H9 (cell line): ENCODE data around the gene DSTN. TPM values are rescaled to one million over a fixed set of nuclear protein-coding genes. Genes with fewer than 3 reads are reported as not detected.
A peak's percentile ranks its signal among the peaks of the same experiment; 100 is the strongest.

Experiments
- DNase-seq: peaks from one replicate; pipeline ENCODE4 v3.0.0-alpha.2; 2017
- H2AFZ ChIP-seq: one replicate; pipeline ENCODE4 v1.6.1; 2013; ENCODE audit warnings: mild to moderate bottlenecking, low read length, control low read depth, moderate library complexity
- H2AK5ac ChIP-seq: 2 replicates; pipeline ENCODE4 v1.6.1; 2013; ENCODE audit warnings: low read length, control low read depth, mixed read lengths; ENCODE audit not compliant: insufficient read length
- H2BK120ac ChIP-seq: one replicate; pipeline ENCODE4 v1.6.1; 2013; ENCODE audit warnings: low read depth, mild to moderate bottlenecking, low read length, control low read depth, inconsistent platforms; ENCODE audit not compliant: poor library complexity, severe bottlenecking
- H2BK12ac ChIP-seq: 2 replicates; pipeline ENCODE4 v1.6.1; 2013; ENCODE audit warnings: low read length, control low read depth, mixed read lengths, low read depth; ENCODE audit not compliant: insufficient read length
- H2BK15ac ChIP-seq: 2 replicates; pipeline ENCODE4 v1.6.1; 2013; ENCODE audit warnings: low read depth, low read length, control low read depth
- H2BK20ac ChIP-seq: one replicate; pipeline ENCODE4 v1.6.1; 2013; ENCODE audit warnings: low read depth, mild to moderate bottlenecking, low read length, control low read depth, inconsistent platforms; ENCODE audit not compliant: poor library complexity, severe bottlenecking
- H2BK5ac ChIP-seq: 2 replicates; pipeline ENCODE4 v1.6.1; 2013; ENCODE audit warnings: low read length, control low read depth, mixed read lengths; ENCODE audit not compliant: insufficient read length
- H3K14ac ChIP-seq: 2 replicates; pipeline ENCODE4 v1.6.1; 2013; ENCODE audit warnings: low read length, control low read depth; ENCODE audit not compliant: insufficient read depth
- H3K18ac ChIP-seq: 2 replicates; pipeline ENCODE4 v1.6.1; 2013; ENCODE audit warnings: low read depth, mild to moderate bottlenecking, mixed read lengths, low read length, control low read depth; ENCODE audit not compliant: insufficient read length
- H3K23ac ChIP-seq: 2 replicates; pipeline ENCODE4 v1.6.1; 2013; ENCODE audit warnings: low read length, control low read depth, mixed read lengths, low read depth; ENCODE audit not compliant: insufficient read length
- H3K23me2 ChIP-seq: 2 replicates; pipeline ENCODE4 v1.6.1; 2013; ENCODE audit warnings: low read depth, mild to moderate bottlenecking, mixed read lengths, low read length, control low read depth; ENCODE audit not compliant: insufficient read length, poor library complexity, severe bottlenecking
- H3K27ac ChIP-seq: 2 replicates; pipeline ENCODE4 v1.5.1; 2013; ENCODE audit warnings: low read length, control low read depth, mixed read lengths, low read depth; ENCODE audit not compliant: insufficient read length
- H3K27me3 ChIP-seq: 2 replicates; pipeline ENCODE4 v1.6.1; 2013; ENCODE audit warnings: low read length, control low read depth, inconsistent platforms; ENCODE audit not compliant: insufficient read depth
- H3K4ac ChIP-seq: 2 replicates; pipeline ENCODE4 v1.6.1; 2013; ENCODE audit warnings: low read depth, mild to moderate bottlenecking, control low read depth, inconsistent platforms, low read length, moderate library complexity
- H3K4me1 ChIP-seq: 2 replicates; pipeline ENCODE4 v1.6.1; 2013; ENCODE audit warnings: low read length, control low read depth, inconsistent platforms; ENCODE audit not compliant: insufficient read depth
- H3K4me2 ChIP-seq: 2 replicates; pipeline ENCODE4 v1.6.1; 2013; ENCODE audit warnings: low read length, control low read depth, mixed read lengths; ENCODE audit not compliant: insufficient read length, insufficient read depth
- H3K56ac ChIP-seq: 2 replicates; pipeline ENCODE4 v1.6.1; 2013; ENCODE audit warnings: low read depth, mild to moderate bottlenecking, mixed read lengths, low read length, control low read depth; ENCODE audit not compliant: insufficient read length
- H3K79me1 ChIP-seq: 2 replicates; pipeline ENCODE4 v1.6.1; 2013; ENCODE audit warnings: low read depth, mild to moderate bottlenecking, moderate library complexity, low read length, control low read depth, inconsistent platforms; ENCODE audit not compliant: insufficient read depth, poor library complexity, severe bottlenecking
- H3K79me2 ChIP-seq: 2 replicates; pipeline ENCODE4 v1.6.1; 2013; ENCODE audit warnings: low read length, control low read depth, inconsistent platforms; ENCODE audit not compliant: insufficient read depth
- H3K9ac ChIP-seq: 2 replicates; pipeline ENCODE4 v1.6.1; 2013; ENCODE audit warnings: low read length, control low read depth, mixed read lengths; ENCODE audit not compliant: insufficient read length; ENCODE audit errors: extremely low read depth
- H3K9me3 ChIP-seq: one replicate; pipeline ENCODE4 v1.6.1; 2013; ENCODE audit warnings: low read depth, low read length, inconsistent platforms; ENCODE audit not compliant: control insufficient read depth
- H3T11ph ChIP-seq: one replicate; pipeline ENCODE4 v1.6.1; 2013; ENCODE audit warnings: mild to moderate bottlenecking, low read length, control low read depth, inconsistent platforms
- H4K20me1 ChIP-seq: one replicate; pipeline ENCODE4 v1.6.1; 2013; ENCODE audit not compliant: control insufficient read depth, insufficient read length, insufficient read depth
- H4K5ac ChIP-seq: 2 replicates; pipeline ENCODE4 v1.6.1; 2013; ENCODE audit warnings: low read depth, mild to moderate bottlenecking, mixed read lengths, low read length, control low read depth; ENCODE audit not compliant: insufficient read length
- H4K8ac ChIP-seq: replicated peaks from 2 replicates; pipeline ENCODE4 v1.6.1; 2013; ENCODE audit warnings: low read length, control low read depth, mixed read lengths, low read depth; ENCODE audit not compliant: insufficient read length
- H4K91ac ChIP-seq: 2 replicates; pipeline ENCODE4 v1.6.1; 2013; ENCODE audit warnings: low read depth, mild to moderate bottlenecking, moderate library complexity, mixed read lengths, low read length, control low read depth; ENCODE audit not compliant: insufficient read length
- H3K27ac Mint-ChIP-seq, 3 experiments: 2 replicates in 2 of 3; 3 replicates in 1 of 3; pipeline ENCODE4 v1.8.0; 2020 to 2021; ENCODE audit warnings: mixed read lengths in 3 of 3, mild to moderate bottlenecking in 1 of 3, moderate library complexity in 1 of 3
- H3K27me3 Mint-ChIP-seq: 2 replicates; pipeline ENCODE4 v1.8.0; 2021; ENCODE audit warnings: low read depth, mild to moderate bottlenecking, moderate library complexity, mixed read lengths
- H3K36me3 Mint-ChIP-seq, 3 experiments: 2 replicates in 2 of 3; 3 replicates in 1 of 3; pipeline ENCODE4 v1.8.0; 2020 to 2021; ENCODE audit warnings: low read depth in 3 of 3, mixed read lengths in 3 of 3; ENCODE audit not compliant: insufficient read depth in 1 of 3
- H3K4me1 Mint-ChIP-seq, 2 experiments: 2 replicates each; pipeline ENCODE4 v1.8.0; 2020; ENCODE audit warnings: mixed read lengths in 2 of 2
- H3K4me3 Mint-ChIP-seq, 2 experiments: 2 replicates in 1 of 2; 3 replicates in 1 of 2; pipeline ENCODE4 v1.8.0; 2020 to 2021; ENCODE audit warnings: mild to moderate bottlenecking in 2 of 2, mixed read lengths in 2 of 2, moderate library complexity in 1 of 2
- H3K9me3 Mint-ChIP-seq, 2 experiments: 2 replicates in 1 of 2; 3 replicates in 1 of 2; pipeline ENCODE4 v1.8.0; 2020; ENCODE audit warnings: mild to moderate bottlenecking in 2 of 2, mixed read lengths in 2 of 2, moderate library complexity in 1 of 2
- CTCF ChIP-seq: fragments of 200-600 bp; sonication (generic); conservative IDR thresholded peaks from 3 replicates; pipeline ENCODE4 v1.8.0; 2021; ENCODE audit warnings: antibody characterized with exemption, mild to moderate bottlenecking
- WGBS: extraction: QIAGEN DNeasy Blood & Tissue Kit; methylation state at CpG from one replicate; pipeline ENCODE4 v1.1.7; 2013; ENCODE audit warnings: missing lambda C conversion rate, low lambda C conversion rate, mixed read lengths; ENCODE audit not compliant: insufficient read length; ENCODE audit errors: extremely low coverage; 5-methylcytosine and 5-hydroxymethylcytosine counted together
- total RNA-seq: library from RNA; stranded (reverse); gene quantifications from 2 replicates; pipeline ENCODE4 v1.2.1, GENCODE V29; 2021

Gene DSTN
- total RNA-seq, 1 experiment from 2014 or later = 145 TPM

- DNase-seq = no peak
- Histone ChIP-seq H3K79me1 (no peaks in the 10 kb centered on the region), H3K9ac (no peak overlapping the region), H3K4me2 (no peak overlapping the region), H4K91ac (no peak overlapping the region), H2BK12ac (no peak overlapping the region), H3K18ac (no peak overlapping the region), H2AK5ac (no peak overlapping the region), H2BK15ac (no peak overlapping the region), H2BK5ac (no peak overlapping the region), H3K27ac (no peak overlapping the region), H3K9me3 (no peaks in the 10 kb centered on the region), H3T11ph (no peak overlapping the region), H4K5ac (no peak overlapping the region), H3K23ac (no peak overlapping the region), H3K4me1 (no peaks in the 10 kb centered on the region), H2AFZ (no peak overlapping the region), H4K8ac (no peak overlapping the region), H3K27me3 (no peaks in the 10 kb centered on the region), H4K20me1 (no peaks in the 10 kb centered on the region), H3K4ac (no peak overlapping the region), H3K14ac (no peak overlapping the region), H3K56ac (no peak overlapping the region), H3K79me2 (no peaks in the 10 kb centered on the region), H3K23me2 (no peaks in the 10 kb centered on the region), H2BK120ac (no peak overlapping the region), H2BK20ac (no peak overlapping the region)
- no CpG with 5 or more reads among the region's 3 CpGs for WGBS
- Mint-ChIP-seq H3K27ac (0 out of 7 replicates have a peak overlapping the region, but pooled peaks of 1 of the 3 experiments have one; percentile 25), H3K9me3 (no peaks in the 10 kb centered on the region), H3K4me1 (peaks cover 5 to 6% of the 10 kb centered on the region in 2 experiments), H3K36me3 (no peaks in the 10 kb centered on the region), H3K27me3 (no peaks in the 10 kb centered on the region; the same call in 1 of the 2 replicates), H3K4me3 (no peak overlapping the region)
- TF ChIP-seq CTCF = no peak
These were observed 49.3 kb upstream of the DSTN start for GRCh38 chr20:17520583-17520982.
